Stimulated activated CD8-positive, alpha-beta memory T cell treated with anti-CD3 and anti-CD28 coated beads, Interleukin-4, amount 100 ng/mL, for 4 hours (primary cell): ENCODE measurements around the gene NCF4.

Source experiments
- DNase-seq, 2 donors: peaks; one replicate each; pipeline ENCODE4 v3.0.0-alpha.2; 2020; ENCODE audit warnings: low read depth in 2 of 2, low spot score in 1 of 2

Gene NCF4

GRCh38 chr22:36921309-36922104 lies 60.7 kb downstream of the NCF4 start:
- DNase-seq = no peak

- no peak for DNase-seq
These were observed 61.4 kb downstream of the NCF4 start for GRCh38 chr22:36922105-36922608.

- DNase-seq = no peak
These were observed 61.9 kb downstream of the NCF4 start for GRCh38 chr22:36922711-36923110.

GRCh38 chr22:36923131-36923788 lies 62.5 kb downstream of the NCF4 start:
- no peak for DNase-seq

- no peak for DNase-seq
These were observed 63.4 kb downstream of the NCF4 start for GRCh38 chr22:36924151-36924698.

GRCh38 chr22:36925388-36926290 lies 64.8 kb downstream of the NCF4 start:
- no peak for DNase-seq

- no peak for DNase-seq
These were observed 65.5 kb downstream of the NCF4 start for GRCh38 chr22:36926309-36926708.

GRCh38 chr22:36926721-36927435 lies 66.1 kb downstream of the NCF4 start:
- DNase-seq = no peak
